Measurements from ENCODE around the gene PRR20E.
"Not testable (repeated sequence)": the region's sequence is repeated elsewhere in the genome, so short reads cannot be mapped to it uniquely, and the experiment has no call there.

The PRR20E gene

GRCh38 chr13:57166897-57167296, at the start of gene PRR20E:
Gene PRR20E, plus strand, starts transcription at chr13:57167197. Its CDS starts 387 bp downstream, at chr13:57167584.
- not testable (repeated sequence) for H3K9ac ChIP-seq; H3K27ac ChIP-seq; H3K27me3 ChIP-seq (ENCODE audit: control insufficient read depth, insufficient read depth, low read length); H3K79me2 ChIP-seq; H3K4me2 ChIP-seq (ENCODE audit: low read length); H2AFZ ChIP-seq; H3K4me3 ChIP-seq (ENCODE audit: low read depth, low read length); H3K4me1 ChIP-seq; H3K36me3 ChIP-seq (ENCODE audit: control insufficient read depth, insufficient read depth, low read length); H3K9me3 ChIP-seq (ENCODE audit: control insufficient read depth, low read length)

GRCh38 chr13:57123681-57124080, 43.3 kb upstream of the PRR20E start:
- H2AFZ ChIP-seq, result no peak overlapping the region
- no peaks in the 10 kb centered on the region for H3K9me3 ChIP-seq (ENCODE audit: control insufficient read depth, low read length)
- H3K4me1 ChIP-seq, result no peaks in the 10 kb centered on the region
- no peak for TF ChIP-seq CTCF (IDR thresholded peaks at IDR 0.05)
- no peaks in the 10 kb centered on the region for H3K79me2 ChIP-seq
- no peak overlapping the region for H3K27ac ChIP-seq
- H3K4me2 ChIP-seq (ENCODE audit: low read length), result no peak overlapping the region
- no peaks in the 10 kb centered on the region for H3K36me3 ChIP-seq (ENCODE audit: control insufficient read depth, insufficient read depth, low read length)
- no peak overlapping the region for H3K4me3 ChIP-seq (ENCODE audit: low read depth, low read length)
- no peaks in the 10 kb centered on the region for H3K27me3 ChIP-seq (ENCODE audit: control insufficient read depth, insufficient read depth, low read length)
- H3K9ac ChIP-seq, result no peak overlapping the region

GRCh38 chr13:57128909-57129308, 38.1 kb upstream of the PRR20E start:
- no peak for TF ChIP-seq CTCF (IDR thresholded peaks at IDR 0.05)
- Histone ChIP-seq H3K4me2 (ENCODE audit: low read length) (no peak overlapping the region), H3K27me3 (ENCODE audit: control insufficient read depth, insufficient read depth, low read length) (no peaks in the 10 kb centered on the region), H3K79me2 (no peaks in the 10 kb centered on the region), H3K9me3 (ENCODE audit: control insufficient read depth, low read length) (no peaks in the 10 kb centered on the region), H3K27ac (no peak overlapping the region), H3K36me3 (ENCODE audit: control insufficient read depth, insufficient read depth, low read length) (no peaks in the 10 kb centered on the region), H3K9ac (no peak overlapping the region), H2AFZ (no peak overlapping the region), H3K4me3 (ENCODE audit: low read depth, low read length) (no peak overlapping the region), H3K4me1 (no peaks in the 10 kb centered on the region)

- no peak overlapping the region for H3K27ac ChIP-seq
- no peak overlapping the region for H3K4me3 ChIP-seq (ENCODE audit: low read depth, low read length)
- no peak for TF ChIP-seq CTCF (IDR thresholded peaks at IDR 0.05)
- no peaks in the 10 kb centered on the region for H3K27me3 ChIP-seq (ENCODE audit: control insufficient read depth, insufficient read depth, low read length)
- H3K36me3 ChIP-seq (ENCODE audit: control insufficient read depth, insufficient read depth, low read length), result no peaks in the 10 kb centered on the region
- H3K79me2 ChIP-seq, result no peaks in the 10 kb centered on the region
- H3K9me3 ChIP-seq (ENCODE audit: control insufficient read depth, low read length), result no peaks in the 10 kb centered on the region
- H2AFZ ChIP-seq, result no peak overlapping the region
- no peak overlapping the region for H3K9ac ChIP-seq
- H3K4me1 ChIP-seq, result no peaks in the 10 kb centered on the region
- H3K4me2 ChIP-seq (ENCODE audit: low read length), result no peak overlapping the region
Measured at GRCh38 chr13:57136093-57136492, 30.9 kb upstream of the PRR20E start.

- Histone ChIP-seq H3K4me3 (ENCODE audit: low read depth, low read length) (no peak overlapping the region), H3K79me2 (no peaks in the 10 kb centered on the region), H3K27me3 (ENCODE audit: control insufficient read depth, insufficient read depth, low read length) (no peaks in the 10 kb centered on the region), H3K9me3 (ENCODE audit: control insufficient read depth, low read length) (no peaks in the 10 kb centered on the region), H2AFZ (no peak overlapping the region), H3K4me2 (ENCODE audit: low read length) (no peak overlapping the region), H3K9ac (no peak overlapping the region), H3K27ac (no peak overlapping the region), H3K36me3 (ENCODE audit: control insufficient read depth, insufficient read depth, low read length) (no peaks in the 10 kb centered on the region), H3K4me1 (no peaks in the 10 kb centered on the region)
- TF ChIP-seq CTCF (IDR thresholded peaks at IDR 0.05), result no peak
Measured at GRCh38 chr13:57137585-57137984, 29.4 kb upstream of the PRR20E start.

Data from parathyroid adenoma (tissue), 2 donors.